Gastrocnemius medialis (tissue), 4 donors: Measurements from ENCODE around the gene RCOR1. TPM values are rescaled to one million over a fixed set of nuclear protein-coding genes. Genes with fewer than 3 reads are reported as not detected.
"Not testable (repeated sequence)": the region's sequence is repeated elsewhere in the genome, so short reads cannot be mapped to it uniquely, and the experiment has no call there.

Source experiments
- ATAC-seq, 2 donors: fragments of 150-250 bp; one replicate each; pipeline ENCODE4 v1.9.1; 2016
- DNase-seq, 2 donors: peaks; one replicate each; pipeline ENCODE4 v3.0.0-alpha.2; 2019
- H3K27ac ChIP-seq, 4 donors: fragments of 200-600 bp; sonication (generic); 1 replicate in 1 of 4; 2 replicates in 3 of 4; pipeline ENCODE4 v1.5.1; 2016 to 2018; ENCODE audit warnings: mild to moderate bottlenecking in 2 of 4, moderate library complexity in 1 of 4
- H3K27me3 ChIP-seq, 3 donors: fragments of 200-600 bp; sonication (generic) in 2 of 3; 1 replicate in 1 of 3; 2 replicates in 2 of 3; pipeline versions ENCODE4 v1.5.1 to v1.6.0; 2016 to 2019; ENCODE audit warnings: mild to moderate bottlenecking in 1 of 3, moderate library complexity in 1 of 3
- H3K36me3 ChIP-seq, 2 donors: fragments of 200-600 bp; sonication (generic) in 1 of 2; one replicate each; pipeline ENCODE4 v1.5.1; 2017 to 2018
- H3K4me1 ChIP-seq, 2 donors: fragments of 200-600 bp; sonication (generic) in 1 of 2; one replicate each; pipeline ENCODE4 v1.5.1; 2016 to 2017; ENCODE audit warnings: mild to moderate bottlenecking in 2 of 2
- H3K4me3 ChIP-seq, 4 donors: fragments of 200-600 bp; sonication (generic) in 3 of 4; 1 replicate in 1 of 4; 2 replicates in 3 of 4; pipeline ENCODE4 v1.5.1; 2016 to 2019; ENCODE audit warnings: mild to moderate bottlenecking in 2 of 4
- H3K9me3 ChIP-seq, 3 donors: fragments of 200-600 bp; sonication (generic) in 2 of 3; 1 replicate in 1 of 3; 2 replicates in 2 of 3; pipeline ENCODE4 v1.5.1; 2016 to 2019
- CTCF ChIP-seq, 5 experiments: fragments of 450-650 bp in 3 of 5; fragments of 200-600 bp in 2 of 5; sonication (generic) in 2 of 5; IDR thresholded peaks in 4 of 5; conservative IDR thresholded peaks in 1 of 5; 1 replicate in 4 of 5; 2 replicates in 1 of 5; pipeline ENCODE4 v1.5.1; 2016 to 2019; ENCODE audit warnings: antibody characterized with exemption in 5 of 5, mild to moderate bottlenecking in 3 of 5, moderate library complexity in 3 of 5
- POLR2A ChIP-seq, 2 donors: fragments of 450-650 bp; IDR thresholded peaks; one replicate each; pipeline ENCODE4 v1.6.1; 2017; ENCODE audit warnings: antibody characterized with exemption in 2 of 2, mild to moderate bottlenecking in 2 of 2, moderate library complexity in 2 of 2
- in situ Hi-C, 4 donors: fragments of 200-750 bp; cut with MboI; loops; one replicate each; pipeline versions ENCODE4 v1.15.0 to v1.8.0; 2017; ENCODE audit warnings: low sequenced_read_pairs in 4 of 4
- intact Hi-C: fragments of 100-400 bp; cut with DNase I; formaldehyde crosslinking; loops from one replicate; pipeline ENCODE4 v1.15.1; 2023; ENCODE audit warnings: low total_unique reads
- total RNA-seq, 4 donors: library from RNA; depleted of rRNA; stranded (reverse); fragments of >200 nt; gene quantifications; one replicate each; pipeline versions ENCODE4 v1.1.0 to v1.2.3, GENCODE V29; 2016

RCOR1 gene
- total RNA-seq, 4 donors from 2014 or later, result 10.0 to 14.2 (median 12.1) TPM

GRCh38 chr14:102548616-102549240 is 43.7 kb upstream of the RCOR1 start:
- in situ Hi-C loops, result no loop called here
- no peaks in the 10 kb centered on the region for H3K4me1 ChIP-seq
- DNase-seq (no peak), ATAC-seq (no peak)
- H3K4me3 ChIP-seq, result no peak overlapping the region
- intact Hi-C loops, result no loop called here
- TF ChIP-seq POLR2A (IDR thresholded peaks at IDR 0.05) (no peak), CTCF (IDR thresholded peaks at IDR 0.05 in 4 of 5, conservative IDR thresholded peaks at IDR 0.05 in 1 of 5) (no peak)
- H3K9me3 ChIP-seq, result no peaks in the 10 kb centered on the region
- no peak overlapping the region for H3K27ac ChIP-seq
- H3K27me3 ChIP-seq, result peaks cover 24 to 27% (median 26%) of the 10 kb centered on the region in 3 donors
- no peaks in the 10 kb centered on the region for H3K36me3 ChIP-seq

GRCh38 chr14:102550927-102551401 is 41.5 kb upstream of the RCOR1 start:
- H3K4me1 ChIP-seq, intact Hi-C loops, DNase-seq, H3K4me3 ChIP-seq, in situ Hi-C loops, H3K27ac ChIP-seq, H3K9me3 ChIP-seq, H3K27me3 ChIP-seq, ATAC-seq, H3K36me3 ChIP-seq: not testable (repeated sequence)

GRCh38 chr14:102551995-102552705 is 40.3 kb upstream of the RCOR1 start:
- intact Hi-C loops, result no loop called here
- TF ChIP-seq CTCF (IDR thresholded peaks at IDR 0.05 in 4 of 5, conservative IDR thresholded peaks at IDR 0.05 in 1 of 5) (no peak), POLR2A (IDR thresholded peaks at IDR 0.05) (no peak)

GRCh38 chr14:102554821-102555819 is 37.3 kb upstream of the RCOR1 start:
- Histone ChIP-seq H3K4me3 (peak overlapping the region; percentile 64 to 76 (median 67)), H3K4me1 (peaks cover 0 to 4% of the 10 kb centered on the region in 2 donors), H3K27ac (peak overlapping the region; percentile 17 to 44 (median 34)), H3K36me3 (no peaks in the 10 kb centered on the region), H3K27me3 (no peaks in the 10 kb centered on the region), H3K9me3 (no peaks in the 10 kb centered on the region)
- DNase-seq, result peak in 1 of 2 donors; percentile 30
- intact Hi-C loops, result no loop called here
- no peak for TF ChIP-seq CTCF (IDR thresholded peaks at IDR 0.05 in 4 of 5, conservative IDR thresholded peaks at IDR 0.05 in 1 of 5)
- ATAC-seq, result peak; percentile 69 to 72
- in situ Hi-C loops, result no loop called here

More at GRCh38 chr14:102551995-102552705, 40.3 kb upstream of the RCOR1 start:
- in situ Hi-C loops, result no loop called here
- DNase-seq (no peak), ATAC-seq (no peak)
- H3K4me1 ChIP-seq, result peaks cover 0 to 4% of the 10 kb centered on the region in 2 donors
- no peaks in the 10 kb centered on the region for H3K36me3 ChIP-seq
- no peak overlapping the region for H3K27ac ChIP-seq
- H3K9me3 ChIP-seq, result no peaks in the 10 kb centered on the region
- H3K4me3 ChIP-seq, result no peak overlapping the region
- H3K27me3 ChIP-seq, result no peaks in the 10 kb centered on the region
